ENCODE measurements around the gene TSEN54. TPM values are rescaled to one million over a fixed set of nuclear protein-coding genes. Genes with fewer than 3 reads are reported as not detected.

The TSEN54 gene
- total RNA-seq, 1 experiment from 2014 or later = 36.6 TPM

DNA sequence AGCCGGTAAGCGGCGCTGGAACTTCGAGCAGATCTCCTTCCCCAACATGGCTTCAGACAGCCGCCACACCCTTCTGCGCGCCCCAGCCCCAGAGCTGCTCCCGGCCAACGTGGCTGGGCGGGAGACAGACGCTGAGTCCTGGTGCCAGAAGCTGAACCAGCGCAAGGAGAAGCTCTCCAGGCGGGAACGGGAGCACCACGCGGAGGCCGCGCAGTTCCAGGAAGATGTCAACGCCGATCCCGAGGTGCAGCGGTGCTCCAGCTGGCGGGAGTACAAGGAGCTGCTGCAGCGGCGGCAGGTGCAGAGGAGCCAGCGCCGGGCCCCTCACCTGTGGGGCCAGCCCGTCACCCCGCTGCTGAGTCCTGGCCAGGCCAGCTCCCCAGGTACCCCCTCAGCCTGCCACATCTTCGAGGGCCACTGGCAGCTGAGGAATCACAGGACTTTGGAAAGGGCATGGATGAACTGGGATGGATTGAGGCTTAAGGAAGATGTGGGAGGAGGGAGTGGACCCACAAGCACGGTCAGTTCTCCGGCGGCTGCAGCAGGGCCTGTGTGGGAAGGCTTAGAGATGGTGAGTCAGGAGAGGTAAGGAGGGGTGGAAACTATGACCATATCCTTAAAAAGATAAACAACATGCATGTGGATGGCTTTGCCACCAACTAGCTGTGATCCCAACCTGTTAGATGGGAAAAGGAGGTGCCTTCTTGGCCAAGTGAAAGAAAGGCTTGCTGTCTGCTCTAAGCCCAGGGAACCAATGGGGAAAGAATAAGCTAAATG, 5.8 kb downstream of the TSEN54 start:
- Histone ChIP-seq H3K27ac (ENCODE audit: low read depth, low read length, poor library complexity, severe bottlenecking) (no peak overlapping the region), H3K4me3 (ENCODE audit: low read depth, low read length, poor library complexity, severe bottlenecking) (no peak overlapping the region), H3K4me1 (ENCODE audit: insufficient read depth, low read length, poor library complexity, severe bottlenecking) (peaks cover 12% of the 10 kb centered on the region), H3K27me3 (replicated peaks; ENCODE audit: insufficient read depth, low read depth, low read length, poor library complexity) (no peaks in the 10 kb centered on the region), H3K36me3 (ENCODE audit: insufficient read depth, low read length, poor library complexity, severe bottlenecking) (peaks cover 11% of the 10 kb centered on the region), H3K9me3 (ENCODE audit: low read depth, low read length, poor library complexity, severe bottlenecking) (no peaks in the 10 kb centered on the region)
- TF ChIP-seq, protein P1, sequence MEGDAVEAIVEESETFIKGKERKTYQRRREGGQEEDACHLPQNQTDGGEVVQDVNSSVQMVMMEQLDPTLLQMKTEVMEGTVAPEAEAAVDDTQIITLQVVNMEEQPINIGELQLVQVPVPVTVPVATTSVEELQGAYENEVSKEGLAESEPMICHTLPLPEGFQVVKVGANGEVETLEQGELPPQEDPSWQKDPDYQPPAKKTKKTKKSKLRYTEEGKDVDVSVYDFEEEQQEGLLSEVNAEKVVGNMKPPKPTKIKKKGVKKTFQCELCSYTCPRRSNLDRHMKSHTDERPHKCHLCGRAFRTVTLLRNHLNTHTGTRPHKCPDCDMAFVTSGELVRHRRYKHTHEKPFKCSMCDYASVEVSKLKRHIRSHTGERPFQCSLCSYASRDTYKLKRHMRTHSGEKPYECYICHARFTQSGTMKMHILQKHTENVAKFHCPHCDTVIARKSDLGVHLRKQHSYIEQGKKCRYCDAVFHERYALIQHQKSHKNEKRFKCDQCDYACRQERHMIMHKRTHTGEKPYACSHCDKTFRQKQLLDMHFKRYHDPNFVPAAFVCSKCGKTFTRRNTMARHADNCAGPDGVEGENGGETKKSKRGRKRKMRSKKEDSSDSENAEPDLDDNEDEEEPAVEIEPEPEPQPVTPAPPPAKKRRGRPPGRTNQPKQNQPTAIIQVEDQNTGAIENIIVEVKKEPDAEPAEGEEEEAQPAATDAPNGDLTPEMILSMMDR (conservative IDR thresholded peaks at IDR 0.05; ENCODE audit: low read depth, low read length) = no peak
- TF ChIP-seq EZH2 (IDR thresholded peaks at IDR 0.05; ENCODE audit: borderline replicate concordance, low read depth, low read length, poor library complexity, severe bottlenecking) = no peak
- intact Hi-C loops (cut with micrococcal nuclease; ENCODE audit: unreplicated experiment) = no loop called here
- BruUV-seq (replicated peaks) = no TSS peak
- ChIA-PET POLR2A (ENCODE audit: low non-redundant PET) (no interaction called here), CTCF (no interaction called here)
- no peak for DNase-seq (ENCODE audit: low spot score)

GRCh38 chr17:75523647-75524046, 7.3 kb downstream of the TSEN54 start:
- no TSS peak for BruUV-seq (replicated peaks)
- peaks cover 11% of the 10 kb centered on the region for H3K36me3 ChIP-seq (ENCODE audit: insufficient read depth, low read length, poor library complexity, severe bottlenecking)
- peaks cover 12% of the 10 kb centered on the region for H3K4me1 ChIP-seq (ENCODE audit: insufficient read depth, low read length, poor library complexity, severe bottlenecking)
- H3K9me3 ChIP-seq (ENCODE audit: low read depth, low read length, poor library complexity, severe bottlenecking) = no peaks in the 10 kb centered on the region
- ChIA-PET CTCF (no interaction called here), POLR2A (ENCODE audit: low non-redundant PET) (no interaction called here)
- no peak for DNase-seq (ENCODE audit: low spot score)
- intact Hi-C loops (cut with micrococcal nuclease; ENCODE audit: unreplicated experiment) = no loop called here
- H3K27ac ChIP-seq (ENCODE audit: low read depth, low read length, poor library complexity, severe bottlenecking) = no peak overlapping the region
- no peak overlapping the region for H3K4me3 ChIP-seq (ENCODE audit: low read depth, low read length, poor library complexity, severe bottlenecking)
- H3K27me3 ChIP-seq (replicated peaks; ENCODE audit: insufficient read depth, low read depth, low read length, poor library complexity) = no peaks in the 10 kb centered on the region
- no peak for TF ChIP-seq EZH2 (IDR thresholded peaks at IDR 0.05; ENCODE audit: borderline replicate concordance, low read depth, low read length, poor library complexity, severe bottlenecking)
- TF ChIP-seq, protein P1 (conservative IDR thresholded peaks at IDR 0.05; ENCODE audit: low read depth, low read length) = no peak

DNA sequence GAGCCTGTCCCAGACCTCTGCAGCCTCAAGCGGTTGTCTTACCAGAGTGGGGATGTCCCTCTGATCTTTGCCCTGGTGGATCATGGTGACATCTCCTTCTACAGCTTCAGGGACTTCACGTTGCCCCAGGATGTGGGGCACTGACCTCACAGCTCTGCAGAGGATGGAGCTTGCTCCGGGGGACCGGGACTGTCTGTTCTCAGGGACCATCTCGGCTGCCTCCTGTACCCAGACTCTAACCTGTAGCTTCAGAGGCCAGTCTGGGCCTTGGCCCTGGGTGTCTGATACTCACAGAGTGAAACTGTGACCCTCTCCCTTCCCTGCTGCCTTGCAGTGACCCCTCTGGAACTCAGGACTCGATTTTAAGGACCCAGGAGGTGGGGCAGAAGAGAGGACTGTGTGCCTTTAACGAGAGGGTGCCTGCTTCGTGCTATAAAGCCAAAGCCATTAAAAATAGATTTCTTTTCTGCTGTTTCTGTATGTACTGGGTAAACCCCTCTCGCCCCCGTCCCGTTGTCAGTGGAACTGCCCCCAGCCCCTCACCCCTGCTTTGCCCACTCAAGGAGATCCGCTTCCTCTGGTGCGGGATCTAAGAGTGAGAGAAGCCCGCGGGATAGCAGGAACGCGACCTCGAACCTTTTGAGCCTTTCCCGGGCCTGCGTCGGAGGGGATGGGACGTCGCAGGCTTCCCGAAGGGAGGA, 8.1 kb downstream of the TSEN54 start:
- TF ChIP-seq, protein P1 (conservative IDR thresholded peaks at IDR 0.05; ENCODE audit: low read depth, low read length) = no peak
- TF ChIP-seq EZH2 (IDR thresholded peaks at IDR 0.05; ENCODE audit: borderline replicate concordance, low read depth, low read length, poor library complexity, severe bottlenecking) = no peak
- intact Hi-C loops (cut with micrococcal nuclease; ENCODE audit: unreplicated experiment) = no loop called here
- no TSS peak for BruUV-seq (replicated peaks)

More for the DNA sequence above, 8.1 kb downstream of the TSEN54 start:
- Histone ChIP-seq H3K9me3 (ENCODE audit: low read depth, low read length, poor library complexity, severe bottlenecking) (no peaks in the 10 kb centered on the region), H3K27me3 (replicated peaks; ENCODE audit: insufficient read depth, low read depth, low read length, poor library complexity) (no peaks in the 10 kb centered on the region), H3K4me3 (ENCODE audit: low read depth, low read length, poor library complexity, severe bottlenecking) (peak overlapping the region; percentile 83), H3K27ac (ENCODE audit: low read depth, low read length, poor library complexity, severe bottlenecking) (no peak overlapping the region), H3K36me3 (ENCODE audit: insufficient read depth, low read length, poor library complexity, severe bottlenecking) (peaks cover 11% of the 10 kb centered on the region), H3K4me1 (ENCODE audit: insufficient read depth, low read length, poor library complexity, severe bottlenecking) (peaks cover 12% of the 10 kb centered on the region)
- CTCF ChIA-PET = interaction anchor here (0.6 to 1.2 kb wide), 4 partner anchors 8 to 597 kb away, joined by 3 to 12 read pairs (median 6); partner anchors contain the start of gene TSEN54
- no peak for DNase-seq (ENCODE audit: low spot score)
- POLR2A ChIA-PET (ENCODE audit: low non-redundant PET) = interaction anchor here (0.6 to 0.7 kb wide), 2 partner anchors 68 to 455 kb away, joined by 4 to 15 read pairs; partner anchors contain the start of gene TMEM94

Measured in A673 (cell line).